ENCODE results near the gene TMEM238.
A peak's percentile ranks its signal among the peaks of the same experiment; 100 is the strongest.
"Not testable (repeated sequence)": the region's sequence is repeated elsewhere in the genome, so short reads cannot be mapped to it uniquely, and the experiment has no call there.

Gene TMEM238

GRCh38 chr19:55419103-55419502 lies 35.0 kb upstream of the TMEM238 start:
- no peak for DNase-seq (ENCODE audit: low spot score)
- no peaks in the 10 kb centered on the region for H3K9me3 ChIP-seq (ENCODE audit: severe bottlenecking)
- no peaks in the 10 kb centered on the region for H3K36me3 ChIP-seq (ENCODE audit: low read depth)
- TF ChIP-seq, protein P1, sequence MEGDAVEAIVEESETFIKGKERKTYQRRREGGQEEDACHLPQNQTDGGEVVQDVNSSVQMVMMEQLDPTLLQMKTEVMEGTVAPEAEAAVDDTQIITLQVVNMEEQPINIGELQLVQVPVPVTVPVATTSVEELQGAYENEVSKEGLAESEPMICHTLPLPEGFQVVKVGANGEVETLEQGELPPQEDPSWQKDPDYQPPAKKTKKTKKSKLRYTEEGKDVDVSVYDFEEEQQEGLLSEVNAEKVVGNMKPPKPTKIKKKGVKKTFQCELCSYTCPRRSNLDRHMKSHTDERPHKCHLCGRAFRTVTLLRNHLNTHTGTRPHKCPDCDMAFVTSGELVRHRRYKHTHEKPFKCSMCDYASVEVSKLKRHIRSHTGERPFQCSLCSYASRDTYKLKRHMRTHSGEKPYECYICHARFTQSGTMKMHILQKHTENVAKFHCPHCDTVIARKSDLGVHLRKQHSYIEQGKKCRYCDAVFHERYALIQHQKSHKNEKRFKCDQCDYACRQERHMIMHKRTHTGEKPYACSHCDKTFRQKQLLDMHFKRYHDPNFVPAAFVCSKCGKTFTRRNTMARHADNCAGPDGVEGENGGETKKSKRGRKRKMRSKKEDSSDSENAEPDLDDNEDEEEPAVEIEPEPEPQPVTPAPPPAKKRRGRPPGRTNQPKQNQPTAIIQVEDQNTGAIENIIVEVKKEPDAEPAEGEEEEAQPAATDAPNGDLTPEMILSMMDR (IDR thresholded peaks at IDR 0.05; ENCODE audit: poor library complexity, severe bottlenecking): no peak
- no peaks in the 10 kb centered on the region for H3K4me1 ChIP-seq (ENCODE audit: insufficient read depth, poor library complexity, severe bottlenecking)
- no peak for ATAC-seq (ENCODE audit: low read depth)
- no peak overlapping the region for H3K4me3 ChIP-seq (ENCODE audit: severe bottlenecking)
- H3K27ac ChIP-seq (ENCODE audit: poor library complexity, severe bottlenecking): no peak overlapping the region
- H3K27me3 ChIP-seq (ENCODE audit: insufficient read depth, poor library complexity, severe bottlenecking): no peaks in the 10 kb centered on the region

DNA sequence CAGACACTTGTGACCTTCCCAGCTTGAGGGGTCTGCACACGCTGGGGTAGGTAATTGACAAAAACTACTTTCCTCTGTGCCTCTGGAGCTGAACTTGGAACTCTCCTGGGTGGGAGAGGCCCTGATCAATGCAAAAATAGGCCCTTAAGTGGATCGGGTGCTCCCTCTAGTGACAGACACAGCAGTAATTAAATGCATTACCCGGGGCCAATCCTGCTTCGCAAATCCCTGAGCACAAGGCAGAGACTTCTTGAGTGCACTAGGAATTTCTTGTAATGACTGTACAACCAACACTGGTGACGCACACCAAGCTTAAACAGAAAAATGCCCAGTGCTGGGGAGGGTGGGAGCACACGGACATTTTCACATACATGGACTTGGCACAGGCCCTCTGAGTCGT lies 34.1 kb upstream of the TMEM238 start:
- Histone ChIP-seq H3K4me3 (ENCODE audit: severe bottlenecking) (no peak overlapping the region), H3K27ac (ENCODE audit: poor library complexity, severe bottlenecking) (no peak overlapping the region), H3K27me3 (ENCODE audit: insufficient read depth, poor library complexity, severe bottlenecking) (no peaks in the 10 kb centered on the region), H3K9me3 (ENCODE audit: severe bottlenecking) (no peaks in the 10 kb centered on the region), H3K36me3 (ENCODE audit: low read depth) (no peaks in the 10 kb centered on the region), H3K4me1 (ENCODE audit: insufficient read depth, poor library complexity, severe bottlenecking) (no peaks in the 10 kb centered on the region)
- DNase-seq (ENCODE audit: low spot score) (no peak), ATAC-seq (ENCODE audit: low read depth) (peak; percentile 89)
- TF ChIP-seq, protein P1 (IDR thresholded peaks at IDR 0.05; ENCODE audit: poor library complexity, severe bottlenecking): peak; percentile 80

DNA sequence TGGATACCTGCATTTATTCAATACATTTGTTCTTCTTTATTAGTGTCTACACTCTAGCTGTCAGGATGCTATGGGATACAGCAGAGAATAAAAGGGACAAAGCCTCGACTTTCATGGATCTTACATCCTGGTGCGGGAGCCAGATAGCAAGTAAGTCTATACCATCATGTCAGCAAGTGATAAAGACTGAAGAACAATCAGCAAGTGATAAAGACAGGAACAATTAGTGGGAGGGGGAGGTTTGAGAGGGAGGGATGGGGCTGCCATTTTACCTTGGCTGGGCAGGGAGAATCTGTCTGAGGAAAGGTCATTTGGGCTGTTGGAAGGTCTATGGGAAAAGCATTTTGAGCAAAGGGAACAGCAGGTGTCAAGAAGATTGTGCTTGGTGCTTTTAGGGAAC lies 26.1 kb upstream of the TMEM238 start:
- TF ChIP-seq, protein P1 (IDR thresholded peaks at IDR 0.05; ENCODE audit: poor library complexity, severe bottlenecking): no peak
- Histone ChIP-seq H3K36me3 (ENCODE audit: low read depth) (peaks cover 17% of the 10 kb centered on the region), H3K27me3 (ENCODE audit: insufficient read depth, poor library complexity, severe bottlenecking) (no peaks in the 10 kb centered on the region), H3K9me3 (ENCODE audit: severe bottlenecking) (no peaks in the 10 kb centered on the region), H3K27ac (ENCODE audit: poor library complexity, severe bottlenecking) (no peak overlapping the region), H3K4me1 (ENCODE audit: insufficient read depth, poor library complexity, severe bottlenecking) (peaks cover 12% of the 10 kb centered on the region), H3K4me3 (ENCODE audit: severe bottlenecking) (no peak overlapping the region)
- DNase-seq (ENCODE audit: low spot score): no peak
- no peak for ATAC-seq (ENCODE audit: low read depth)

GRCh38 chr19:55409179-55409578 lies 25.1 kb upstream of the TMEM238 start:
- ATAC-seq (ENCODE audit: low read depth); H3K27ac ChIP-seq (ENCODE audit: poor library complexity, severe bottlenecking); H3K9me3 ChIP-seq (ENCODE audit: severe bottlenecking); H3K27me3 ChIP-seq (ENCODE audit: insufficient read depth, poor library complexity, severe bottlenecking); DNase-seq (ENCODE audit: low spot score); H3K4me3 ChIP-seq (ENCODE audit: severe bottlenecking): not testable (repeated sequence)
- Histone ChIP-seq H3K36me3 (ENCODE audit: low read depth) (peaks cover 27% of the 10 kb centered on the region), H3K4me1 (ENCODE audit: insufficient read depth, poor library complexity, severe bottlenecking) (peaks cover 12% of the 10 kb centered on the region)

DNA sequence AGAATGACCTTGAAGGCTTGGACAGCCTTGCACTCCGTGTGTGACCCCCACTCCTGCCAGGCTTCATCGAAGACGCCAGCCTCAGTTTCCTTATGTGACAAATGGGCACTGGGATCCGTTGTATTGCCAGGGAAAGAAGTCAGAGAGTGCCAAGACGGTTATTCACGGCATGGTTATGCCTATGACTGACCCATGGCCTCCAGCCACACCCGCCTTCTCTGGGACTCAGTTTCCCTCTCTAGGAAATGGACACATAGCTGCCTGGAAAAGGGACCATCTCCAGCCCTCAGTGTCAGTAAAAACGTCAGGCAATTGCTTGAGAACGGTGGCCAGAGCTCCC lies 24.4 kb upstream of the TMEM238 start:
- Histone ChIP-seq H3K9me3 (ENCODE audit: severe bottlenecking) (no peaks in the 10 kb centered on the region), H3K36me3 (ENCODE audit: low read depth) (peaks cover 34% of the 10 kb centered on the region), H3K4me1 (ENCODE audit: insufficient read depth, poor library complexity, severe bottlenecking) (peaks cover 12% of the 10 kb centered on the region), H3K27me3 (ENCODE audit: insufficient read depth, poor library complexity, severe bottlenecking) (no peaks in the 10 kb centered on the region), H3K4me3 (ENCODE audit: severe bottlenecking) (peak overlapping the region; percentile 87), H3K27ac (ENCODE audit: poor library complexity, severe bottlenecking) (peak overlapping the region; percentile 80)
- ATAC-seq (ENCODE audit: low read depth): no peak
- DNase-seq (ENCODE audit: low spot score): no peak
- TF ChIP-seq, protein P1 (IDR thresholded peaks at IDR 0.05; ENCODE audit: poor library complexity, severe bottlenecking): no peak

All from RWPE2 (cell line).